GM04503 (cell line): ENCODE results near the gene RCVRN.
A peak's percentile ranks its signal among the peaks of the same experiment; 100 is the strongest.

Experiments used
- DNase-seq: peaks from one replicate; pipeline ENCODE4 v3.0.0-alpha.2; 2012; ENCODE audit warnings: low read depth

The RCVRN gene

DNA sequence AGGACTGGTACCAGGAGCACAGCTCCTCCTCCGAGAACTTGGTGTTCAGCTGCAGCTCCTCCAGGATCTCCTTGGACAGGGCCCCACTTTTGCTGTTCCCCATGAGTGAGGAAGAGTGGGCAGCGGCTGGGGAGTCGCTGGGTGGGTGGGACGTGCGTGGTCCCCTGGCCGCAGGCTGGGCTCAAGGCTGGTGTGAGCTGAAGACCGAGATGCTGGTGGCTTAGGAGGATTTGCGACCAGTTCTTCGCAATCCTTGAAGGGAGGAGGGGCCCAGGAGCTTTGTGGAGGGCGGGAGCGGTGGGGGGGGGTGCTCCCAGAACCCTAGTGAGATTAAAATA, at the start of gene RCVRN:
Gene RCVRN, minus strand, starts transcription at position 194 of the 338 bp plus-strand sequence. Its CDS starts 91 bp downstream, at position 103.
- no peak for DNase-seq

DNA sequence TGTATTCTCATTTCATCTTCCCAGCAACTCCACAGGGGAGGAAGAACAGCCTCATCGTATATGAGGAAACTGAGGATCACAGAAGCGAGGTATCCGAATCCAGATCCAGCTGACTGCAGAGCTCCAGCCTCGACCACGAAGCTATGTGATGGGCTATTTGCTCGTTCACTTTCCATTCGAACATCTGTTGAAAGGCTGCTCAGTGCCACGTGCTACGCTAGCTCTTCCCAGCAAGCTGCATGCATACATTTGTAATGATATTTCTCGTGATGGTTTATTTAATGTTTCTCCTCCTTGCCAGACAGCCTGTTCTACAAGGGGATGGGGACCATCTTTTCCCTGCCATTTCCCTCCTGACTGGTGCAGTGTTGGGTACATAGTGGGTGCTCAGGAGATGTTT, 48.4 kb upstream of the RCVRN start:
- DNase-seq = no peak

DNA sequence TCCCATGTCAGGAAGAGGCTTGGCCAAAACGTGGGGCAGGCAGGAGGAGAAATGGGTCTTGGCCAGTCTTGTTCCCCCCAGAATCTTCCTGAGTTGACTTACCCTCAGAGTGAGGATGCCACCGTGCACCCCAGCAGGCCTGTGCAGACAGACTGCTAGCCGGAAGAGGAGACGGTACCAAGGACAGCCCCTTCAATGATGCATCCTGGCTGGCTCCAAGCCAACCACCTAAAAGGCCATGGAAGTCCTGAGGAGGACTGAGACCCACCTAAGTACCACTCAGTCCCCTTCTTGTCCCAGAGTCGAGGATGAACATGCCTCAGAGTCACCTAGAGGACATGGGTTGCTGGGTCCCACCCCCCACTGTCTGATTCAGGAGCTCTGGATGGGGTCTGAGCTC, 46.7 kb upstream of the RCVRN start:
- no peak for DNase-seq

DNA sequence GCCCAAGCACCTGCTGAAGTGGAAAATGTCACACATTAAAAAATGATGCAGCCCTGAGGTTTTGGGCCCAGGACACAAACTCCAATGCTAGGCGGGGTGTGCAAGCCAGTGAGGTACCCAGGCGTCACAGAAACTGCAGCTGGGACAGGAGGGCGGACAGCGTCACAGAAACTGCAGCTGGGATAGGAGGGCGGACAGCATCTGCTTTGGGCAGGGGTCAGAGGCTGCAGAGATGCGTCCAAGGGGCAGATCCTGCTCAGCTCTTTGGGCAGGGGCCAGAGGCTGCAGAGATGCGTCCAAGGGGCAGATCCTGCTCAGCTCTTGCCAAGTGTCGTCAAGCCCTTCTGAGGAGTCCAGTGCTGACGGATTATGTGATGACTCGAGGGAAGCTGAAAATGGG, 43.9 kb upstream of the RCVRN start:
- no peak for DNase-seq

DNA sequence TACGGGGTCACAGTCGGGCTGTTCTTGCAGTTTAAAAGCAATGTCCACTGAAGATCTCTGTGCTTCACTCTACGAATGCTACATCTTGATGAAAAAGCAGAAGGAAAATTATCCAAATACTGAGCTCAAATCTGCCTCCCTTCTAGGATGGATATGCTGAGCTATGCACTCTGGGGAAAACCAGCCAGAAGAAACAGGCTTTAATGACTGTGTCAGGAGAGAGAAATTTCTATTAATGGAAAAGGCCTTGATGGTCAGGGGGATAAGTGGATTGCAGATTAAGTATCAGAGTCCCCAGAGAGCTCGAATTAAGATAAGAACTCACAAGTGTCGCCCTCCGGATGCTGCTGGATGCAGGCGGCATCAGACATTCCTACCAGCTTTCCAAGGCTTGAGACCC, 39.6 kb upstream of the RCVRN start:
- DNase-seq = no peak

DNA sequence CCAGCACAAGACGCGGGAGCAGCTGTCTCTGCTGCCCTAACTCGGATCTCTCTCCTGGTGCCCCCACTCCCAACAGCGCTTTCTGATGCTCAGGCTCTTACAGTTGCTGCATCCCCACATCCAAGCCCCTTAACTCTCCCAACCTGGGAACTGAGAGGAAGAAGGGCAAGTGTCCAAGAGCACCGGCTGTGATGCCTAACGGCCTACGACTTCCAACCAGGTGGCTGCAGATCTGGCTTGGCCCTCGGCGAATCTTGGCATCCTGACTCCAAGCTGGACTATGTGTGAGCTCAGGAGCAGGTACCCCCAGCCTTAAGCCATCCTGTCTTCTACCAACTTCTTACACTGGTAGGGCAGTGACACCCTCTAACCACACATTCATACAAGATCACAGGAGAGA, 38.3 kb upstream of the RCVRN start:
- DNase-seq = no peak

DNA sequence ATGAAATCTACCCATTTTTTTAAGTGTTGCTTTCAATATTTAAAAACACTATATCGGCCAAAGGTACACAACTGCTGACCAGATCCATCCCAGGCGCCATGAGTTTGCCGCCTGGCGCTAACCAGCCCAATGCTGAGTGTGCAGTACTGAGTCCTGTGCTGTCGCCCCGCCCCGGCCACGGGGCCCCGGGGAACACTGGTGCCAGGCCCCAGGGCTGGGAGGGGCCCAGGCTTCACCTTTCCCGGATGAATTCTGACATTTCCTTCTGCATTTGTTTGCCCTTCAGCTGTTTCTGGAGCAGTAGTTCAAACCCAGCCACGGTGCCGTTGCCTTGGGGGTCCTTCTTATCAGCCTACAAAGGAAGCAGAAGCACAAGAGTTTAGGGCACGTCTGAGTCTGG, 37.8 kb upstream of the RCVRN start:
- no peak for DNase-seq

DNA sequence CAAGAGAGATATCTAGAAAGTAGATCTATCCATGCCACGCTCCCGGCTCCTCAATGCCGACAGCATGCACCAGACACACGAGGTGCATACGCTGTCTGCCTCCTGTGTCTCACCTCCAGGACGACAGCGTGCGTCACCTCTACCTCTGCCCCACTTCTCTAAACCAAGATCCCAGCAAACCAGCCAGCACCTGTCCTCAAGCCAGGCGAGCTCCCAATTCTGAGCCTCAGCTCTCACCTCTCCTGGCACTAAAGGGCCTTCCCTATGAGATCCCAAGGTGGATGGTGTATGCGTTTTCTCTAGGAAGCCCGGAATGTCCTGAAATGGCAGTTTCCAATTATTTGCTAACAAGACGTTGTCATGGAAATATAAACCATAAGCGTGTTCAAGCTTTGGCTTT, 36.2 kb upstream of the RCVRN start:
- DNase-seq = no peak

DNA sequence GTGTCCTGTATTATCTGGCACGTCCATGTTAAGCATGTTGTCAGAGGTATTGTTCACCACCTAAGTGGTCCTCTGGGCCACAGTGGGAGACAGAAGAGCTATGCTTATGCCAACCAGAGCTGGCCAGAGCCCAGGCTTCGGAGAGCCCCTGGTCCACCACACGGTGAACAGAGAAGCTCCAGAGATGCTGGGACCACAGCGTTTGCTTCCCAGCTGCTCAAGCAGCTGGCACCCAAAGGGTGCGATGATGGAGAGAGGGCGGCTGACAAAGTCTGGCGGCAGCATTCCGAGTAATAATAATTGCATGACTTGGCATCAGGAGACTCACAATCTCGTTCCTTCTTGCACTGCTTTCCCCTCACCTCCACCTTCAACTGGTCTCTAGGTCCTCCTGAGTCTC, 35.8 kb upstream of the RCVRN start:
- no peak for DNase-seq

DNA sequence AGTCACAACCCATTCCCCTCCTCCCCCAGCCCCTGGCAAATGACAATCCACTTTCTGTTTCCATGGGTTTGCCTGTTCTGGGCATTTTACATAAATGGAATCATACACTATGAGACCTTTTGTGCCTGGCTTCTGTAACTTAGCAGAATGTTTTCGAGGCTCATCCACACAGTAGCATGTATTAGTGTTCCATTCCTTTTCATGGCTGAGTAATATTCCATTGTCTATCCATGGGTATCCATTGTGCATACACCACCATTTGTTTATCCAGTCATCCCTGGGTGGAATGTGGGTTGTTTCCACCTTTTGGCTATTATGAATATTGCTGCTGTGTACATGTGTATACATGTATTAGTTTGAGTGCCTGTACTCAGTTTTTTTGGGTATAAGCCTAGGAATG, 33.7 kb upstream of the RCVRN start:
- no peak for DNase-seq

DNA sequence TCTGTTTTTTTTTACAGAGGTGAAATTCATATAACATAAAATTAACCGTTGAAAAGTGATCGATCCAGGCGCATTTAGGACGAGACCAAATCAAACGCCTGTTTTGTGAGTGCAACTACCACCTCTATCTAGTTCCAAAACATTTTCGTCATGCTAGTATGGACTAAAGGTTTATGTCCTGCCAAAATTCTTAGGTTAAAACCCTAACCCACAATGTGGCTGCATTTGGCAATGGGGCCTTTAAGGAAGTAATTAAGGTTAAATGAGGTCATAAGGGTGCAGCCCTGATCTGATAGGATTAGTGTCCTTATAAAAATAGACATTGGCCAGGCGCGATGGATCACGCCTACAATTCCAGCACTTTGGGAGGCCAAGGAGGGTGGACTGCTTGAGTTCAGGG, 32.8 kb upstream of the RCVRN start:
- no peak for DNase-seq

DNA sequence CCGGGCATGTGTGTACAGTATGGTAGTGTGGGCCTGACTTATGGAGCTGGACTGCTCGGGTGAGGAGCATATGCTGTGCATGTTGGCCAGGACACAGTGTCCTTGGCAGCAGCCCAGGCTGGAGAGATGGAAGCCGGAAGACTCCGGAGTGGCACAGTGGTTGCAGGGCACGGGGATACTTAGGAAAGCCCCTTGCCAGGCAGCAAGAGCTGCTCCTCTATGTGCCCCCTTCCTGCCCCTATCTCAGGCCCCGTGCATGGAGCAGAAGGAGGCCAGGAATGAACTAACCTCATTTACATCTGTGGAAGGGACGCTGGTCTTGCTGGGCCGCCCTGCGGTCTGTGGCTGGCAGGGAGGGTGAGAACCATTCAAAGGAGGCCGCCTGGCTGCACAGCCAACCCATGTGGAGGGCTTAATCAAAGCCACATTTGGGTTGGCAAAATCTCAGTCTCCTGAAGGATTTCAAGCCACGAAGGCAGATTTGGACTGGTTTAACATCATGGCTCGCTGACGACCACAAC, 32.2 kb upstream of the RCVRN start:
- DNase-seq = peak; percentile 37

DNA sequence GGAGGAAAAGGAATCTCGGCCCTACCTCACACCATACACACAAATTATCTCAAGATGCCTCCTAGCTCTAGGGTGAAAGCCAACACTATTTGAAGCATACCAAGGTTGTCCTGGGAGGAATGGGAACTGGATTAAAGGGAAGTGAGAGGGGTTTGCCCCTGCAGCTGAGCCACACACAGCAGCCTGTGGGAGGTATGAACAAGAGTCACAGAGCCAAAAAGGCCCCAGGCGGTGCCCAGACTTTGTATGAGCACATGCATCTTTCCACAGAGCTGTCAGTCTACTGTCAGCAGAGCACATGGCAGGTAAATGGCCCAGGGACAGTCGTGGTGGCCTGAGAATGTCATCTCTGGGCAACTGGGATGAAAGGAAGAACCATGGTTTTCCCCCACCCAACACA, 31.0 kb upstream of the RCVRN start:
- no peak for DNase-seq

DNA sequence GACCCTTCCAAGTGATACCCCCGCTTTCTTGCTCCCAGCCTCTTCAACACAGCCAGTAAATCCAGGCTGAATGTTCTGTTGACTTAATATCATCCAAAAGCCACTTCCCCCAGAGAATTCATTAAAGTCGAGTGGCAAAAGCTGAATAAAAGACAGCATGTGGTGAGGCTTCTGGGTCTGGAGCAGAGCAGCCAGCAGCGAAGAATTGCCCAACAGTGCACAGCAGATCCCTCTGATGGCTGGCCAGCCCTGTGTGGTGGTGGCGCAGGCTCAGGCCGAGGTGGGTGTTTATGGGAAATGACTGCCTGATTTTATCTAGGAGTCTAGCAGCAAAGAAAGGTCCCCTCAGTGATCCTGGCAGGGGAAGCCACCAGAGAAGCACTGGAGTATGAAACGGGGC, 30.3 kb upstream of the RCVRN start:
- no peak for DNase-seq

DNA sequence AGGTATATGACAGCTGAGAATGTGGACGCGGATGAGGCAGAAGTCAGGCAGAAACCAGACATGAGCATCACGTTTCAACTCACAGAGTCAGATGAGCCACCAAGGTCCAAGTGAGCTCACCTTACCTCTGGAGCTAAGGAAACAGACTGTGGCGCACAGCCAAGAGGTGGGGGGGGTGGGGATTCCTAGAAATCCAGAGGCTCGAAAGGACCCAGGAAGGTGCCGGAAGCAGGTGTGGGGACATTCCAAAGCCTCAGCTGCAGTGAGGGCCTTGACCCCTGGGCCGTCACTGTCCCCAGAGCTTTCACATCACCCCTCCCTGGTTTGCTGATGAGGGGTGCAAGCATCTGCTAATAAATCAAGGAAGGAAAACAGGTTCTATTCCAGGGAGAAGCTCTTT, 29.3 kb upstream of the RCVRN start:
- no peak for DNase-seq

DNA sequence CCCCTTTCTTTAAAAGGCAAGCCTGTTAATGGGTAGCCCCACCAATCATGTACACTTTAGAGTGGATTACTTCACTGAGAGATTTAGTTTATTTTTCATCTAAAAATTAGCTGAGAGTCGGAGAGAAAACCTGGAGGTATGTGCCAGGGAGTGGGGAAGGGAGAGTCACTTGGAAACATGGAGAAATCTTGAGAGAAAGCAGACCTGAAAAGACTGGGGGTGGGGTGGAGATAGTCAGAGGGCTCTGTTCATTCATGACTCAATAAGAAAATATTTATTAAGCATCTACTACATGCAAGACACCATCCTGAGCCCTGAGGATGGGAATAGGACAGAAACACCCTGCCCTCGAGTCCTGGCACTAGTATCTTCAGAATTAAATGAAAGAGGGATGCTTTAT, 27.4 kb upstream of the RCVRN start:
- DNase-seq = no peak

DNA sequence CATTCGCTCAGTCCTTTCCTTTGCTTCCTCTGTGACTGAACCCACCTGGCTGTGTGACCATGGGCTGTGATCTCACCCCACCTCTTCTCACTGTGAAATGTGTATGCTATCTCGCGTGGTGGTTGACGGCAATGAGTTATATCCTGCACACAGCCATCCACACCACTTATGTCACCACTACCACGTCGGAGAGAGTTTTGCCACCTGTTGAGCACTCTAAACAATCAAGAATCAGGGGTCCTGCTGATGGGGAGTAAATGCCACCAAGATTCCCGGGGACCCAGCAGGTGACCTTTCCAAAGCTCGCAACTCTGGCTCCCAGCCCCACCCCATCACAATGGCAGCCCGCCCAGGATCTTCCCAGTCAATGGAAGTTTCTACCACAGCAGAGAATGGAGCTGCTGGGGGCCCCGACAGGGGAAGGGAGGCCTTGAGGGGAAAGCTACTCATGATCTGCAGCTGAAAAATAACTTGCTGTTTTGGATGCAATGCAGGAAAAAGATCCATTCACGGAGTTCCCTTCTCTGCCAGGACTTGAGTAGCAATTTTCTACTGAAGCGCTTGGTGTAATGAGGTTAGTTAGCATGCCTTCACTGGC, 26.2 kb upstream of the RCVRN start:
- no peak for DNase-seq

DNA sequence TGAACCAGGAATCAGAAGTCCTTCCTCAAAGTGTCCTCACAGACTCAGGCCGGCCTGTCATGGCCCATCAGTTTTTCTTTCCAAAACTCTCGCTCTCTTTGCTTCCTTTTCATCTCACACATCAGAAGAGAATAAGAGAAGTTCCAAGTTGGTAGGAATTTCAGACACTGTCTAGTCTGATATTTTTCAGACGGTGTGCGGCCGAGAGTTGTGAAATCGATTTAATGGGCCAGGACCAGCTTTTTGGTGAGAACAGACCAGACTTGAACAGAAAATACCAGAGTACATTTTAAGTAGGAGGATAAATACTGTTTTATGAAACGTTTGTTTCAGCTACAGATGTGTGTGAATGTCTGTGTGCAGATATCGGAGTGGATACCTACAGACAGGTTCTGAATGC, 24.8 kb upstream of the RCVRN start:
- no peak for DNase-seq

DNA sequence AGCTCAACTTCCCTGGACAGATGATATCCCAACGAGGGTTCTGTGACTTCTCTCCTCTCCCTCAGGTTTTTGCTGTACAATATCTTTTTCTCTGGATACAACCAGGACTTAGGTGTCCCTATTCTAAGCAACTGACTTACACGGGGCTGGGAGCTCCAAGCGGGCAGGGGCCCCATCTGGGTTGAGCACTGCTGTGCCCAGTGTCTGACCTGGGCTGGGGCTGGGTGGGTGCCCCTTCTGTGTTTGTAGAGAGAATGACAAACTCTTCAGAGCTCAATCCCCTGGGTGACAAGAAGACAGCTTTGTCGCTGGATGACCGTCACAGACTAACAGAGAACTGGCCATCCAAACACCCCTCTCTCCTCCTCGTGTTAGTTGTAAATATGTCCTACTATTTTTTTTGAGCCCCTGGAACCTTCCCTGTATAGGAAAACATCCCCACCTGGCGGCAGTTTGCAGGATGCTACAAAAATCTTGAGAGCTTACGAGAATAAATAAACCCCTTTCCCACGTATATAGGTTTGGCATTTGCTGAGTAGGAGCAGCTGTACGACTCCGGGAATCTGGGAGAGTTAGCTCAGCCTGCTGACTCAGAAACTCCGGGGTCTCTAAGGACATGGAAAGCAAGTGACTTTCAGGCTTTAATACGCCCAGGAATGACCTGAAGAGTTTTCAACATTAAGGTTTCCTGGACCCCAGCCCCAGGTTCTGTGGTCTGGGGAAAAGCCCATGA, 23.7 kb upstream of the RCVRN start:
- DNase-seq = no peak

DNA sequence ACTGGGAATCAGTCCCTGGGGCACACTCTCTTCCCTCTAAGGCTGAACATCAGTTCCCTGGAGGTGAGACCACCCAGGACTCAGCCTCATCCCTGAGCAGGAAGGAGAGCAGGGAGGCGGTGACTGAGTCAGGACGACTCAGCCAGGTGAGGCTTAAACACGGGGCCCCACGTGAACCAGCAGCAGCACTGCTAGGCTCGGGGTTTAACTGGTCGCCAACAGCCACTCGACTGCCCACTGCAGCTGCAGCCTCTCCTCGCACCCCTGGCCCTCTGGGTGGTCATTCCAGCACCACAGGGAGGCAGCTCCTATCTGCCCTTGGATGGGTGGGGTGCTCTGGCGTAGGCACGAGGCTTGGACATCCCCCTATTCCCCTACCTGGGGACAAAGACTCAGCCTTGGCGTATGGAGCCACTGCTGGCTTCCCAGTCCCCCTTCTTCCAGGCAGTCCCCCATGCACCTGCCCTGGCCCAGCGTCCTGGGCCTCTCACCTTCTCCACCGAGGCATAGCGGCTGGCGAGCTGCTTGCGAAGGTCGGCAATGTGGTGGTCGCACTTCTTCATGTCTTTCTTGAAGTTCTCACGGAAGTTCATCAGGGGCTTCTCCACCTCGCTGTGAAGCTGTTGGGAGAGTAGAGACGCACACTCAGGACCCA, 21.2 kb upstream of the RCVRN start:
- DNase-seq = no peak

DNA sequence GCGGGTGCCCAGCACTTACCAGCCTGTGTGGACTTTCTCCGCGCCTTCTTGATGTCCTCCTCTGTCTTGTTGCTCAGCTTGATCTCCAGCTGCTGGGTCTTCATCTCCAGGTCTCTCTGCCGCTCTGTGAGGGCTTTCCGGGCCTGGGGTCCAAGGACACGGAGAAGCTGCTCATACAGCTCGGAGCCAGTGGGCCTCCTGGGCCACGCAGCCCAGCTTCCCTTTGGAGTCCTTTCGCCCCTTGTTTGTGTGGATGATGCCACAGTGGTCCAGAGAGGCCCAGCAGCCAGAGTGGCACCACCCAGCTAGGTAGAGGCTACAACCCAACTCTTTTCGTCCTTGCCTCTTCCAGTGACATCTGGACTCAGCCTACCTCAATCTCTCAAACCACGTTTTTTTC, 20.4 kb upstream of the RCVRN start:
- no peak for DNase-seq

DNA sequence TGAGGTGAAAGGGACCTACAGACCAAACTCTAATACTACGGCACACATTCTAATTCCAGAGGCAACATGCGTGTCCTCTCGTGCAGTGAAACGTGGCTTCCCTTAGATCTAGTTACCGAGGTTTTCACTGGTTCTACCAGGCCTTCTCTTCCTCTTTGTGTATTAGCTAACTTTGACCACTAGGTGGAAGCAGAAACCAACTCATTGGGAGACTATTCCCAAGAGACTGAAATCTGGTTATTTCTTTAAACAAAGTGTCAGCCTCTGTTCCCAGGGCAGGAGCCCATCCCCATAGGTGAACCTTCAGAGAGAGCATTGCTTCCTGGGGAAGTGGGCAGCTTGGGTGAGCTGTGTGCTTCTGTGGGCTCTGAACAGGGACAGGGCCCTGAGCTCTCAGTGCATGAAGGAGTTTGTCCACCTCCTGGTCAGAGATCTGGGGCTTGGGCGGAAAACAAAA, 19.7 kb upstream of the RCVRN start:
- no peak for DNase-seq

DNA sequence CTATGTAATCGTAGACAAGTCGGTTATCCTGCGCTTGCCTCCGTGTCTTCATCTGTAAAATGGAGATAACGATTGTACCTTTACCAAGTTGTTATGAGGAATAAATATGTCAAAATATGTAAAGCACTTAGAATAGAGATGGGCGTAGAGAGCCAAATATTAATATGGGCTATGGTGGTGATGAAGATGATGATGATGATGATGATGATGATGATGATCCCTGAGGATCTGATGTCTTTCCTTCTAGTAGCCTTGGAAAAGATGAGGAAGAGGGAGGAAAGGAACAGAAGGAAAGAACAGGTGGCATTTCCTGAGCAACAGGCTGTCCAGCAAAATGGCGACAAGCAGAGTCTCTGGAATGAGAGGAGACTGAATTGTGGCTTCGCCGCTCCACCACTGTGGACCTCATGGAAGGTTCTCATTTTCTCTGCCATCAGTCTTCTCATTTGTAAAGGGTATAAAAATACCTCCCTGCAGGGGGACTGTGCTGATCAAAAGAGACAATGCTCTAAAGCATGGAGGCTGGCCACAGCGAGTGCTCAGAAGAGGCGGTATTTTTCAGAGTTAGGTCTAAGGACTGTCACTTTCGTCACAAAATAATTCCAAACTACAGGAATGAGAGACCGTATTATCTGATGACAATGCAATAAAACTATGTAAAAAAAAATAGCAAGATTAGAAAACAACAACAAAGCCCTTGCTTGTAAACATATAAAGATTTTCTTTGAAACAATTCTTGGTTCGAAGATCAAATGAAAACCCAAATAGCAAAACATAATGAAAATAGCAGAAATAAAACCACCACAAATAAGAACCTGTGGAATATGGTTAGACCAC, 17.2 kb upstream of the RCVRN start:
- DNase-seq = no peak
